ENCODE data around the gene RPAIN.

RPAIN gene, protein sequence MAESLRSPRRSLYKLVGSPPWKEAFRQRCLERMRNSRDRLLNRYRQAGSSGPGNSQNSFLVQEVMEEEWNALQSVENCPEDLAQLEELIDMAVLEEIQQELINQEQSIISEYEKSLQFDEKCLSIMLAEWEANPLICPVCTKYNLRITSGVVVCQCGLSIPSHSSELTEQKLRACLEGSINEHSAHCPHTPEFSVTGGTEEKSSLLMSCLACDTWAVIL

DNA sequence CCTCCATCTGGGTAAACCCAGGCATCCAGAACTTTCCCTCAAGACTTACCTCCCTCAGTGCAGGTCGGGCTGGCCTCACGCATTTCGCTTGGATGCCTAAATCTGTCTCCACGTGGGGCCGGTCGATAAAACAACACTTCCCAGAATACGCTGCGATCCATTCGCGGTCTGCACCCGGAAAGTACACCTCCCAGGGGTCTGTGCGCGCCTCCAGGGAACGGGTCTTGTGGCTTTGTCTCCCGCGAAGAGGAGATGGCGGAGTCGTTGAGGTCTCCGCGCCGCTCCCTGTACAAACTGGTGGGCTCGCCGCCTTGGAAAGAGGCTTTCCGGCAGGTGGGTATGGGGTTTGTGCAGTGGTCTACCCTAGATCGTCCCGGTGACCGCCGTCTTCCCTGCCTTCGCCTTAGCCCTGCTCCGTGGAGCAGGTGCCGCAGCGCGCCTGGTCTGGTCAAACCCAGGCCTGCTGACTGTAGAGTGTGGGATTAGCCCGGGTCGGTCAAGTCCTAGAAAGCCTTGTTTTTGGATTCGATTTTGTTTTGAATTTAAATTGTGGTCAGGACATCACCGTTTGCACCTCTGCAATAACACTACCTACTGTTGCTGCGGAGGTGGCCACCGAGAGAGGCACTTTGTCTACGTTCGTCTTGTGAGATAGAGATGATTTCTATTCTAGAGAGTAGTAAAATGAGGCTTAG, at the start of gene RPAIN:
RPAIN (plus strand) TSS at position 224 of the 695 bp plus-strand sequence; CDS start at position 253, 29 bp downstream.
- peak; percentile 95 for DNase-seq

GRCh38 chr17:5370411-5370810, 49.6 kb upstream of the RPAIN start:
- DNase-seq = no peak

DNA sequence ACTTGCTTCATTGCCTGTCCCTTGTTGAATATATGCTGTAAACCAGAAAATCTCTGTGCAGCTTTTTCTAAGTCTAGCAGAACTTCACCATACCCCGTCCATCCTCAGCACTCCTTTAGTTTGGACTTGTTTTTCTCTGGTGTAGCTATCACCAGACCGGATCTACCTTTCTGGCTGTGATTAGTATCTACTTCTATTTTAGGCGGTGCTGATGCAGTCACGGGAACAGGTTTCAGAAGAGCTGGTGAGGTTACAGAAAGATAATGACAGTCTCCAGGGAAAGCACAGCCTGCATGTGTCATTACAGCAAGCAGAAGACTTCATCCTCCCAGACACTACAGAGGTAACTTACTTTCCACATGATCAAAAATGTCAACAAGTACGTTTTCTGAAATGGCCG, 46.9 kb upstream of the RPAIN start:
- DNase-seq = no peak

- DNase-seq = no peak
Measured at GRCh38 chr17:5378566-5379207, 41.3 kb upstream of the RPAIN start.

DNA sequence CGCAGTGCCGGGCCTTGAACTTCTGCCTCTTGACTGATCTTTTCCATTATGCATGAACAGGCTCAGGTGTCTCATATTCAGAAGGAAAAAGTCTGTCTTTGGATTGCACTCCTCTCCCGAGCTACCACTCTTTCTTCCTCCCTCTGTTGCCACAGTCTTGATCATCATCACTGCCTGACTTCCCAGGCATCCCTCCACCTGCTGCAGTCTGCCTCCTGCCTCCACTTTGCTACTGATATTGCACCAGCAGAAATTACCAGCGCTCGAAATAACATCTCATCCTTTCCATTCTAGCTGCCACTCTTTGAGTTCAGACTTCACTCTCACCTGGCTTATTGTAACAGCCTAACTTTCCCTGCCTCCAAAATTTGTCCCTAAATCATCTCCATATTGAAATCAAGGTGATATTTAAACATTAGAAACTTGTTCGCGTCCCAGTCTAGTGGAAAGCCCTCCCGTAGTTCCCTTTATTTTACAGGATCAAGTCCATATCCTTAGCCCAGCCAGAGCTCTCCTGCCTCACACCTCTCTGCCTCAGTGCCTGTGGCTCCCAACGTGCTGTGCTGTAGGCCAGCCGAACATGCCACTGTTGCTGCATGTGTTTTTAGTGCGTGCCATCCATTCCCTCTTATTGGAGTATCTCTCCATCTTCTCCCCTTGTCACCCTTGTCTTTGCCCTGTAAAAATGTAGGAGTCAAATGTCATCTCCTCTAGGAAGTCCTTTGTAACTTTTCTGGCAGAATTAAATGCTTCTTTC, 40.5 kb upstream of the RPAIN start:
- no peak for DNase-seq

GRCh38 chr17:5380491-5381135, 39.4 kb upstream of the RPAIN start:
- DNase-seq = no peak

DNA sequence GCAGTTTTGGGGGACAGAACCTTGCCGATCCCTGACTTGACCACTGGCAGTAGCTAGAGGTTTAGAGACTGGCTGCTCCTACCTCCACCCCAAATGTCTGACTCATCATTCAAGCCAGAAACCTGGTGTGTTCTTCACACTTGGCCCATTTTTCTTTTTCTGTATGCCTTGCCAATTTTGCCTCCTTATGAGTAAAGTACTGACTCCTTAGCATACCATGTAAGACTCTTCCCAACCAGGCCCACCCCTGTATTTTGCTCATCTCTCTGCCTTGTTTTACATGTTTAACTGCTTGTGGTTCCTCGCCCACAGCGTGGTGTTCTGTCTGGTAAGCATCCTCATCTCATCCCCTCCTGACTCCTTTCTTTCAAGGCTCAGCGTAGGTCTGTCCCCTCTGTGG, 38.4 kb upstream of the RPAIN start:
- no peak for DNase-seq

GRCh38 chr17:5391678-5392077, 28.3 kb upstream of the RPAIN start:
- no peak for DNase-seq

GRCh38 chr17:5396612-5397011, 23.4 kb upstream of the RPAIN start:
- DNase-seq = no peak

DNA sequence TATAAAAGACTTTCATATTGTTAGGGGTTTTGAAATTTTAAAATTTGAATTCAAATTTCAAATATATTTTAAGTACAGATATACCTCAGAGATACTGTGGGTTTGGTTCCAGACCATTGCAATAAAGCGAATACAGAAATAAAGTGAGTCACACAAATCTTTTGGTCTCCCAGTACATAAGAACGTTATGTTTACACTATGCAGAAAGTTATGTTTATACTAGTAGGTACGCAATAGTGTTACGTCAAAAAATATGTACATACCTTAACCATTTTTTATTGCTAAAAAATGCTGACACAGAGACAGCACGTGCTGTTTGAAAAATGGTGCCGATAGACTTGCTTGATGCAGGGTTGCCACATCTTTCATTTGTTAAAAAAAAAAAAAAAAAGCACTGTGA, 20.2 kb upstream of the RPAIN start:
- no peak for DNase-seq

- DNase-seq = no peak
Measured at GRCh38 chr17:5405400-5405799, 14.6 kb upstream of the RPAIN start.

GRCh38 chr17:5408186-5408585, 11.8 kb upstream of the RPAIN start:
- DNase-seq = no peak

- no peak for DNase-seq
Measured at GRCh38 chr17:5410594-5411272, 9.2 kb upstream of the RPAIN start.

DNA sequence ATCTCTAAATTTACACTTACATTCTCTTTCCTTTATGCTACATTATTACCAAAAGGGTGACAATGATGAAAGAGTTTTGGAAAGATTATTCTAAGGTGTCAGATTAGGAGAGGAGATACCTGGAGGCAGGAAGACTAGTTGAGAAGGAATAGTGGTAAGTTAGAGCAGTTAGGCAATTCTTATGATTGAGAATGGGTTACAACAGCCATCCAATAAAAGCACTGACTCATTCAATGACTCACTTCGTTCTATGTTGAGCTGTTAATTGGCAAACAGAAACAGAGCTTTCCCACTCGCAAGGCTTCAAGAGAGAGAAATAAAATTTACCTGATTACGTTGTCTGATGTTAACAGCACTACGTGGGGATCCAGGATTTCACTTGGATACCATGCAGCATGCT, 6.3 kb upstream of the RPAIN start:
- peak; percentile 10 for DNase-seq

DNA sequence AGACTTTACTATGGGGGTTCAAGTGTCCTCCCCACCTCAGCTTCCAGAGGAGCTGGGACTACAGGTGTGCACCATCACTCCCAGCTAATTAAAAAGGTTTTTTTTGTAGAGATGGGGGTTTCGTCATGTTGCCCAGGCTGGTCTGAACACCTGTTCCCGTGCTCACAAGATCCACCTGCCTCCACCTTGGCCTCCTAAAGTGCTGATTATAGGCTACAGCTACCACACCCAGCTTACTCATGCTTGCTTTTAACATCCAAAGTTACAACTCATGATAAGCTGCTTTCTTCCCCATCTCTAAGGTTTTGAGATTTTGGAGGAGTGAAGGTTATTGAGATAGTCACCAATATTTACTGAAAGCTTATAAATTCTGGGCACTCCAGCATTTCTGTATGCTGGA, 3.1 kb upstream of the RPAIN start:
- no peak for DNase-seq

DNA sequence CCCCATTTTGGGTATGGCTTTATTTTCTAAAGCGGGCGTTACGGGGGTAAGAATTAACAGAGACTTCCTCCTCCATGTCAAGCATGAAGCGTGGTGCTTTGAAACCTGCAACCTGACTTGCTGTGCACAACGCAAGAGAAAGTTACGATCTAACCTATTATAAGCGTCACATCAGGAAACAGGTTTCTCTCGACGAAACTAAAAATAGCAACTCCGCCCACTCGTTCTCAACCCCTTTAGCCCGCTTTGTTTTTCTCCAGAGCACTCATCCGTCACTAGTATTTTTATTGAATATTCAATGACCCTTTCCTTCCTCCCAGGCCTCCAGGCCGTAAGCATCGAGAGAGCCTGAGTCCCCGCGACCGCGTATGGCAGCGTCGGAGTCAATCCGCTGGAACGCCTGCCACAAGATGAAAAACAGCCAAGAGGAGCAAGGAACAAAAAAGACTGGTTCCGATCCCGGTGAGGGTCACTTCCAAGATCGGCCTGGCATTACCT, 1.1 kb upstream of the RPAIN start:
- DNase-seq = peak; percentile 78

GRCh38 chr17:5419356-5419958, 525 bp upstream of the RPAIN start, which contains the start of gene NUP88:
TSS of gene NUP88 (minus strand) at chr17:5419662. CDS start at chr17:5419650, 12 bp downstream.
- DNase-seq = peak; percentile 97

GRCh38 chr17:5422505-5422904, 2.5 kb downstream of the RPAIN start:
- DNase-seq = no peak

DNA sequence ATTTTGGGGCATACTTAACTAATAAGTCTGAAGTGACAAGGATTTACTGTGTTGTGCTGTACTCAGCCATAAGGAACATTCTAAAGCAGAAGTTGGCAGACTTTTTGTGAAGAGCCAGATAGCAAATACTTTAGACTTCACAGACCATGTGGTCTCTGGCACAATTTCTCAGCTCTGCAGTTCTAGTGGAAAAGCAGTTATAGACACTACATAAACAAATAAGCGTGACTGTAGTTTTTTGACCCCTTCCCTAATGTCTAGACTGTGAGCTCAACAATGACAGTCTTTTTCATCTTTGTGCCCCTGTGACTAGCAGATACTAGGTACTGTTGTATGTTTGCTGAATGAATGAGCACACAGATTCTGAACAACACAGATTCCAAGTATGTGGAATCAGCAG, 4.9 kb downstream of the RPAIN start:
- DNase-seq = no peak

DNA sequence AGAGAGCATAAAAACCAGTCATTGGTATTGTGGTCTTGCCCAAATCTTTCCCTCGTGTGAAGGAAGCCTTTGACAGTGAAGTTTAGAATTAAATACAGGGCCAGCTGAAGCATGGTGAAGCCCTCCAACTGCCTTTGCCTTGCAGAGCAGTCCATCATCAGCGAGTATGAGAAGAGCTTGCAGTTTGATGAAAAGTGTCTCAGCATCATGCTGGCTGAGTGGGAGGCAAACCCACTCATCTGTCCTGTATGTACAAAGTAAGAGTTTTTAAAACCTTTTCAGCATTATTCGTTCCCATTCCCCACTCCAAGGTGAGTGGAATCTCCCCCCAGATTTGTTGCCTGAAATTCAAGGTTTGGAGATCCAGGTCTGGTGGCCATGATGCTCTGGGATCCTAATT, 5.8 kb downstream of the RPAIN start:
- no peak for DNase-seq

GRCh38 chr17:5429191-5429887, 9.4 kb downstream of the RPAIN start:
- peak; percentile 91 for DNase-seq

All from DMS53 (cell line).